ENCODE data around the gene CPA1.

Gene CPA1

DNA sequence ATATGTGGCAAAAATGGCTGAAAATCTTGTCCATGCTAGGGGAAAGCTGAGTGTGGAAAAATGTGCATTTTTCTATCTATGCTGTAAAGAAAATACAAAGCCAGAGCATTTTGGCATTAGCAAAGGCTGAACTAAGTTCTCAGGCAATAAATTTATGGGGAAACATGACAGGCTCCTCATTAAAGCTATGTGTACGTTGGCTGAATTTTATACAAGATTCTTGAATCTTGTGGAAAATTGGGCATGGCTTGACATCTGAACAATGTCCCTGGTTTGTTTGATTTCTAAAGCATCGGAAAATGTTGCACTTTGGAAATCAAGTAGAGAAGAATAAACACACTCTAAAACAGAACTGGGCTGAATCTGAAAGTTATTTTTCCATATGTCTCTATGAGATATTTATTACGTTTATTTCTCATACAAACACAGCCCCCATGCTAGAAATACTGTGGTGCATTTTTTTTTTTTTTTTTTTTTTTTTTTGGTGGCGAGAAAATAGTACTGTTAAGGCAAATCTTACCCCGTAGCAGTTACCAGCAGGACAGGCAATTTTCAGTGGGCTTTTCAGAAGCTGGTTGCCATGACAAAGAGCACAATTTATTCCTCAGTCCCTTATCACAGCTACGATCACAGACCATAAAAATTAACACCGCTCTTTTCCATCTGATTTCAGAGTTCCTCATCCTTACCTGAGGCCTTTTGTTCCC is 16.9 kb downstream of the CPA1 start:
- DNase-seq, result no peak

DNA sequence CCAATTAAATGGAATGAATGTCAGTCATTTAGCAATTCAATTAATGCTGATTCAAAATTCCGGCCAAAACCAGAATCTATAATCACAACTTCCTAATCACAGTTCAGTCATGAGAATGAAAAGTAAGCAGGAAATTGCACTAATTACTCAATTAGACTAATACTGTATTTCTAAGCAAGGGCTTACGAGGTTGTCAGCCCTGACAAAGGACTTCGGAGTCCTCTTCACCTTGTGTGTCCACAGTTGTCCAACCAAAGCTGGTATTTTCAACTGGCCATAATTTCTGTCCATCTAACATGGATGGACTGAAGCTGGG is 17.4 kb downstream of the CPA1 start:
- no peak for DNase-seq

DNA sequence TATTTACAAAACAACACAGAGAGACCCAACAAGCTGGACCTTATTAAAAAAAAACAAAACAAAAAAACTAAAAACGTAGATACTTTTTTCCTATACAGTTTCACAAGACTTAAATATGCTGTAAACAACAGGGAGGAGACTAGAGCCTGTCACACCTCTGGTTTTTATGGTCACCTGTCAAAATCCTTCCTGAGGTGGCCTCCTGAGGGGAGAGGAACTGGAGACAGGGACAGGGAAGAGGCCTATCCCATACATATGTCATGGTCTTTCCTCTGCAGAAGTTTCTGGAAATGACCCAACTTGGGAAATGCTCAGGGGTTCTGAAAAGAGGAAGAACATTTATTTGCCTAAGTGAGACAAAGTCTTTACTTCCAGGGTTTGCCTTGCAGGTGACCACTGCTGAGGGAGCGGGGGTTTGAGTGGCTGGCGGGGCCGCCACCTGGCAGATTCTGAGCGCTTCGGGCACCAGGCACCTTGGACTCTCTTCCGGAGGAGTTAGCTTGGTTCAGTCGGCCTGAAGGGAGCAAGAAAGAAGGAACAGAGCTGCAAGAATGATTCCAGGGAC is 18.3 kb downstream of the CPA1 start:
- no peak for DNase-seq

DNA sequence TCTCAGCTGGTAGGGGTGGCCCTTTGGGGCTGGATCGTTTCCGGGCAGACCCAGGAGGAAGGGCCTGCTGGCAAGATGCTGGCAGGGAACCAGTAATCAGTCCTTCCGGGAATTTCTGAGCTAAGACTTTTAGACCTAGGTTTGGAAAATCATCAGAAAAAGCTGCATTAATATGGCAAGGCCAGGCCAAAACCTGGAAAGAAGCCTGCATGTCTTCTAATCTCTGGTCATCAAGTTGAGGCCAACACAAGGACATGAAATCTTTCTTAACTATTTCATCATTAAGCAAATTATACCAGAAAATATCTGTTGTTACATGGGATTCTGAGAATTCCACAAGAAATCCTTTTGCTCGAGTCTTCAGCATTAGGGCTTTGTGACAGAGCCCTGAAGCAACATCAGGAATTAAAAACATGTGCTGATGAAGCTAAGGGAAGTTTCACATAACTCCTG is 19.9 kb downstream of the CPA1 start:
- DNase-seq, result no peak

DNA sequence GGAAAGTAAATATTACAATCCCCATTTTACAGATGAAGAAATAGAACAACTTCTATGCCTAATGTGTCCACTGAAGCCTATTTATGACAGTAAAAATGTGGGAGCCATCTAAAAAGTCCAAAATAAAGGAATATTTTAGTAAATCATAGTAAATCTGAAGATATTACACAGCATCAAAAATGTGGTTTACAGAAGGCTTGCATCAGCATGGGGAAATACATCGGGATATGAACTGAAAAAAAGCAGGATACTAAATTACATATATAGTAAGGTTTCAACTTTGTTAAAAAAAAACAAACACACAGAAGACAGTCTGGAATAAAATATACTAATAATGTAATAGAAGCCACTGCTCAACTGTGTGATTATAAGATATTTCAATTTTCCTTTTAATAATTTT is 20.8 kb downstream of the CPA1 start:
- DNase-seq, result no peak

DNA sequence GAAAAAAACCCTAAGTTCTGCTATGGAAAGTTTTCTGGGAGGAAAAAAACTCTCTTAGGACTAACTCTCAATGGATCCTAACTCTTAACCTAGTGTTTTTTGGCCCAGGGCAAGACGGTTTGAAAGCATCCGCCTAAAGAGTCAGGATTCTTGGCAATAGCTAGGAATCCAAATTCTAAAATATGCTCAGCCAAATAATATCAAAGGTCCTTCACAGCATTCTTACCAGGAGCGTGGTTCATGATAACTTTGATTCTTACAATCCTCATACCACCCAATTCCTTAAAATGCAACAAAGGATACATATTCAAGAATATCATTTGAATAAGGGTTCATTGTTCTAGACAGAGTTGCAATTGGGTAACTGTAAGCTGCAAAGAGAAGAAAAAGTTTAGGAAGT is 21.3 kb downstream of the CPA1 start:
- DNase-seq, result no peak

DNA sequence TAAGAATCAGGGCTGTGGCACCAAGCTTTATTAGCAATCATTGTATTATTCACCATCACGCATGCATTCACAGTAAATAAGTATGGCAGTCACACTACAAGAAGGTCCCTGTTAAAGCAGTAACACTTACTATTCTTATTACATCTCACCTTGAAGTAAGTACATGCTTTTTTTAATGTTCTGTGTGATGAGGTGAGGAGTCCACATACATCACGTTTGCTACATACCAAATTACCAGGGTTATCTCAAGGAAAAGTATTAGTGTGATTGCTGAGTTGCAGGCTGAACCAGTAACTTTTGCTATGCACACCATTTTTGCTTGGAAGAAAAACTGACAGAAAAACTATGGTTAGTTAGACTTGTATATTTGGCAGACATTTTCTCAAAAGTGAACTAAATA is 24.7 kb downstream of the CPA1 start:
- no peak for DNase-seq

DNA sequence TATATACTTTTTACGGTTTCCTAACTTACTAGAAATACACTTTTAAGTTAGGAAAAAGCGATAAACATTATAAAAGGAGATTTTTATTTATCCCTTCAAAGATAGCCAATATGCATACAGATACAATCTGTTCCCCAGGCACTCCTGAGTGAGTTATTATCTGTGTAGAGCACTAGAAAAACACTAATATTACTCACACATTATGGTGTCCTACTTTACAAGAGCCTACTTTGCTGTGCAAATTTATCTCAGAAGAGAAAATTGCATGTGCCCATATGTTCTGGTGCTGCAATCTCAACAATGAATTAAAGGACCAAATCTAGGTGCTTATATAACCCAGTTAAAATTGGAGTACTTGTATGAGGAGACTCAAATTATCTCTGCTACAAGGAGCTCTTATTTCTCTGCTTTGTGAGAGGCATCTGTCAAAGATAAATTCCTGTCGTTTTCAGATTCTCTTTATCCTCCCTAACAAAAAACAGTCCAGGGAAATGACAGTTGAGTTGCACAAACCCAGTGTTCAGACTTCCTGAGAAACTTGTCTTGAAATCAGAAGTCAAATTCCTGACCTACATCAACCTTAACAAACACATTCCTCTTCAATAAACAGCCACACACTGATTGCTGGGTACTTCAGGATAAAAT is 28.9 kb downstream of the CPA1 start:
- no peak for DNase-seq

DNA sequence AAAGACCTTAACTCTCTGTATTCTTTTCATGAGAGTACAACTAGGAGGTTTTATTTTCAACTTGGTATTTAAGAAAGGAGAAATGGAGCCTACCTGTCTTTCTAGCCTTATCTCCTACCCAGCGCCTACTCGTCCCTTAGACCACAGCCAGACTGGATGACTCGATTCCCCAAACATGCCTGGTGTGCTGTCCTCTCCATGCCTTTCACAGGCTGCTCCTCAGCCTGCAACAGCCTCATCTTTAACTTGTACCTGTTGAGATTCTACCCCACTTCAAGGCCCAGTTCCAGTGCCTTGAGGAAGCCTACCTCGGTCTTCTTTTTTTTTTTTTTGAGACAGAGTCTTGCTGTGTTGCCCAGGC is 29.4 kb downstream of the CPA1 start:
- no peak for DNase-seq

DNA sequence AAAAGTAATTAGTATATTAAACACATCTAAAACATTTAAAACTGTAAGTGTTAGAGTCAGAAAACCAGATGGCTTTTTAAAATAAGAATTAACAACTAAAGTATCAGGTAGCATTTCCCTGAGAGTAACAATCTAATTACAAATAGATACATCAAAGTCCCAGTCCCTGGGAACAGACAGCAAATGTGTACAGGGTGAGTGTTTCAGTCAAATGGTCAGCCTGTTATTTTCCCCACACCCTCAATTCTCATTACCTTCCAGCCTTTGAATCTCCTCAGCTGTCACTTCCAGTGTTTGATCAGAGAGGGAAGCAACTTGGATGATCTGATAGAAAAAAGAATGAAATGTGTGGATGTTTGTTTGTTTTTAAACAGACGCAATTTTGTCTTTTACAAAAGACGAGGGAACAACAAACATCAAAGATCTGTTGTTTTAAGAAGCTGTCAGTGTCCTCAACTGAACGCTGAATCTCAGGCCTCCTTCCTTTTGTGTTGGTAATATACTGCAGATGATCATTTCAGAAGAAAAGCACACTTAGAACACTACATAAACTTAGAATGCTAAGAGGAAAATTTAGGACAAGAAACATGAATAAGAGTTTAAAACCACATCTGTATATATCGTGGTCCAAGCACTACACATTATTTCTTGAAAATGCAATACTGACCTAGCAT is 30.7 kb downstream of the CPA1 start:
- DNase-seq, result no peak

DNA sequence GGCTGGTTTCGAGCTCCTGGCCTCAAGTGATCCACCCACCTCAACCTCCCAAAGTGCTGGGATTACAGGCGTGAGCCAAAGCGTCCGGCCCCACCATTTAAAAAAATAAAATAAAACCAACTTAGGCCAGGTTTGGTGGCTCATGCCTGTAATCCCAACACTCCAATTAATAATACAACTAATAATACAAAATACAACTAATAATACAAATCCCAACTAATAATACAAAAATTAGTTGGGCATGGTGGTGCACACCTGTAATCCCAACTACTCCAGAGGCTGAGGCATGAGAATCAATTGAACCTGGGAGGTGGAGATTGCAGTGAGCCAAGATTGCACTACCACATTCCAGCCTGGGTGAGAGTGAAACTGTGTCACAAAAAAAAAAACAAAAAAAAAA is 32.9 kb downstream of the CPA1 start:
- no peak for DNase-seq

DNA sequence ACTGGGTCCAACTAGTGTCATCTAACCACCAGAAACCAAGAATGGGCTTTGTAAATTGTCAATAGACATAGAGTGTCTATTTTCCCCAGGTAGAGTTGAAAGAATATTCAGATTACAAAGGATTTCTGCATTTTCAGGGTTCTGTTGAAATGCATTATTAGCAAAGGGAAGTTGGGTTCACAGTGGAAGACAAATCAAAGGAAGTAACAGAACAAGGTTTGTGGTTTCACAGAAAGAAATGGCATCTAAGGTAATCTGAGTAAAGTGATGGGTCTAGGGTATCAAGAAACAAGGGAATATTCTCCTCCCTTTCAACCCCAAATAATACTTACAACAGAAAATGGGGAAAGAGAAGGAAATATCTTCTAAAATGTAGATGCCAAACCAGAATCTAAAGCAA is 34.7 kb downstream of the CPA1 start:
- DNase-seq, result no peak

DNA sequence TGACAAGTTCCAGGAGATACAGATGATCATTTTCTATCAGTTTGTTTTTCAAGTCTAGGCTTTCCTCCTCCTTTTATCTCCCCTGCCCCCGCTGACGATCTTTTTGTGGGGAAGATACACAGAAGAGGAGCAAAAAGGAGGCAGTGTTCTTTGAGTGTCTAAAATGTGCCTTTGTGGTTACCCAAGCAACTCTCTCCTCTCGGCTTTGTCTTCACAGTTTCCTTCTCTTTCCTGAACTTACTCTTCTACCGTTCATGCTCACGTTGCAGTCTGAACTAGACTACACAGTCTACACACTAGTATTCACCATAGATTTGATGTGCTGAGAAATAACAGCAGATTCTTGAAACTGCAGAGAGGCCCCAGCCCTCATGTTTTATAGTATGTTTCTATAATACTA is 36.9 kb downstream of the CPA1 start:
- no peak for DNase-seq

DNA sequence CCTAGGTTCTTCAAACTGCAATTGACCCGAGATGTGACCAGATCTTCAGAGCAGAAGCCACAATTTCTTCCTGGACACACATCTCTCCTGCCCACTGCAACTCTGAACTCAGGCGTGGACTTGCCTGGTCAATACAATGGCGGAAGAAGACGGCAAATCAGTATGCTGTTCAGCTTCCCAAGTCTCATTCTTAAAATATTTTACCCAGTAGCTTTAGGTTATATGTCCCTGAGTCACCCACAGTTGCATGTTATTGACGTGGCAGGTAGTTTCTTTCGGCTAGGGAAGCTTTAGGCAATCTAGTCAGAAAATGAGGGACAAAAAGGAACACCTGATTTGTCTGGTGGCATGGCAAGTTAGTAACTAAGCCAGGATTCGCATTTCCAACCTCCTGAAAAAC is 38.0 kb downstream of the CPA1 start:
- DNase-seq, result no peak

DNA sequence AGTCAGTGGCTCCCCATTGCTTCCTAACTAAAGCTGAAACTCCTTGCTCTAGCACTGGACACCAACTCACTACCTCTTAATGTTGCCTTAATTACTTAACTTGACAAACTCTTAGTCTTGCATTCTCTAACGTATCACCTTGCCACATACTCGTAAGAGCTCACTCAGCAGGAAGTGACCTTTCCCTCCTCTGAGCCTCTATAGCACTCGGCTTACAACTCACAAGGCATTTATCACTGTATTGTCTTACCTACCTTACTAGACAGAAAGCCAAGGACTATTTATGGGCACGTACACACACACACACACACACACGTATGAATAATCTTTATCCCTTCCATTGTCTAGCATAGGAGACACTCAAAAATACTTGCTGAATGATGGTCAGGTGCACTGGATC is 39.4 kb downstream of the CPA1 start:
- no peak for DNase-seq

DNA sequence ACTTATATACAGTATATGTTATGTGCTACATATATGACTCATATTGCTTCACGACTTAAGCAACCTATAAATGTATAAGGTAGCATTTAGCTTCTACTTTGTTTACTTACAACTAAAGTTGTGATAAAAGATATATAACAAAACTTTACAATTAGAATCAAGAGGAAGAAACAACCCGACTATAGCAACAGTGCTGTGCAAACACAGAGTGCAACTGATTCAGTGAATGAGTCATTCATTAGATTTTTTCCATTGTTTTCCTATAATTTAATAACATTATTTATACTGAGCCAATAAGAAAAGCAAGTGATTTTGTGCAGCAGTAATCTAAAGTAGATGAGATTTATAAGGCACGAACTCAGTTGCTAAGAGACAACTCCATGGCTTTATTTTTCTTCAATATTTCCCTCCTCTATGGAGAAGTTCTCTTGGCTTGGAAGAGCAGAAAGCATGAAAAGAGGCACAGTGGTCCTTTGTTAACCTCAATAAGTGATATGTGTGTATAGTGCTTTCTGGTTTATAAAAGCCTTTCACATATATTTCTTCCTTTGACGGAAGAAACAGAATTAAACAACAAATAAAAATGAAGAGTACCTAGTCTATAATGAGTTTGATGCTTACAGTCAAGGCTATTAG is 40.8 kb downstream of the CPA1 start:
- DNase-seq, result no peak

DNA sequence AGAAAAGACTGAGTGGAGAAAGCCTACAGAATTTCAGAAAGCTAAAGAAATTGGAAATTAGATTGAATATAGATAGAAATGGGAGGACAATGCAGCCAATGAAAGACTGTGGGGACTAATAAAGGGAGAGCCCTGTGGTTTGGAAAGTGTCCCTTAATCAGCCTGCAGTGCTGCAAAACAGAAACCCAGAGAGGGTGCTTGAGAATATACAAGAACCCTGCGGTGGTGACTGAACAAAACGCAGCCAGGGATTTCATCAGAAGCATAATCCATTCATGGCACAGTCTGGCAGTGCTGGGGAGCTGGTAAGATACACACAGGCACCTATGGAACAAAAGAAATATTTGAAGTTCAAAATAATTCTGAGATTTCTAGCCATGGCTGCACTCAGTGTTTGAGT is 41.4 kb downstream of the CPA1 start:
- peak; percentile 19 for DNase-seq

DNA sequence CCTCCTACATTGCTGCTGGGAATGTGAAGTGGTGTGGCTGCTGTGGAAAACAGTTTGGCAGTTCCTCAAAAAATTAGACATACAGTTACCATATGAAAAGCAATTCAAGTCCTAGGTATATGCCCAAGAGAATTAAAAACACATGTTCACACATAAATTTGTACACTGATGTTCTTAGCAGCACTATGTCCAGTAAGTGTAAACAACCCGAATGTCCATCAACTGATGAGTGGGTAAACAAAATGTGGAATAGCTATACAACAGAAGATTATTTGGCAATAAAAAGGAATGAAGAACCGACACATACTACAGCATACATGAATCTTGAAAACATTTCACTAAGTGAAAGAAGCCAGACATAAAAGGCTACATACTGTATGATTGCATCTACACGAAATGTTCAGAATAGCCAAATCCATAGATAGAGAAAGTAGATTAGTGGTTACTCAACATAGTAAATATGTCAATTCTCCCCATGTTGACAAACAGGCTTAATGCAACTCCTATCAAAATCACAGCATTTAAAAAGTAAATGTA is 43.3 kb downstream of the CPA1 start:
- DNase-seq, result no peak

DNA sequence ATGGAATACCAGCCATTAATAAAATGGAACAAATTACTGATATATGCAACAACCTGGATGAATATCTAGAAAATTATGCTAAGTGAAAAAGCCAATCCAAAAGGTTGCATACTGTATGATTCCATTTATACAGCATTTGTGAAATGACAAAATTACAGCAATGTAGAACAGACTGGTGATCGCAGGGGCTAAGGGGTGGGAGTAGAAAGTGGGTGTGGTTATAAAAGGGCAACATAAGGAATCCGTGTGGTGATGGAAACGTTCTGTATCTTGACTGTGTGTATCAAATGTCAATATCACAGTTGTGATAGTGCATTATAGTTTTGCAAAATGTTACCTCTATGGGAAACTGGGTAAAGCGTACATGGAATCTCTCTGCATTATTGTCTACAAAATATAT is 45.5 kb downstream of the CPA1 start:
- no peak for DNase-seq

DNA sequence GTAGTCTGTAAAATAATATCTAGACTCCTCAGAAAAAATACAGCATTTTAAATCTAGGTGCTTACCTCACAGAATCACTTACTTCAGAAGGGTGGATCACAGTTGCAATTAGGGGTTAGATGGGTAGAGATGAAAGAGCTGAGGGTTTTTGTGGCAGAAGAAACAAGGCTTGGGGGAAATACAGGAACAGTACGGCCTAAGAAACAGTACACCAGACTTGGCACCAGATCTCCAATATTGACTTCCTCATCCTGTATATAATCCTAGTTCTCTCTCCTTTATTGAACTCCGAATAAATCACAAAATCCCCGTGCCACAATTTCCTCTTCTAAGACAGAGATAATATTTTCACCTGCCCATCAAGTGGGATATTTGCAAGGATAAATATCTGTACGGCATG is 46.3 kb downstream of the CPA1 start:
- no peak for DNase-seq

DNA sequence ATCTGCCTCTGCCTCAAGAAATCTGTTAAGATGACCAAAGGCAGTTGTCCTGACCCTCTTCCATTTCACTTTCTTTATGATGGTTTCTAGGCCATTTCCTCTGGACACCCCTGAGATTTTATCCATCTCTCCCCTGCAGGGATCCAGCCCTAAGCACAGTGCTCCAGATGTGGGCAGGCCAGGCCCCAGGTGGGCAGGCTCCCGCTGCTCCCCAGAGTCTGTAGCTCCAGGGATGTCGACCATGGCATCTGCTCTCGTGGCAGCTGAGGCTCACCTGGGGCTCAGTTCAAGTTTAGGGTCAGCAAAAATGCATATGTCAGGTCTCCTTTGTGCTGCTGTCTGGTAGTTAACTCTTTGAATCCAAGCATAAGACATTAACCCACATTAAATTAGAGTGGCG is 48.7 kb downstream of the CPA1 start:
- no peak for DNase-seq

DNA sequence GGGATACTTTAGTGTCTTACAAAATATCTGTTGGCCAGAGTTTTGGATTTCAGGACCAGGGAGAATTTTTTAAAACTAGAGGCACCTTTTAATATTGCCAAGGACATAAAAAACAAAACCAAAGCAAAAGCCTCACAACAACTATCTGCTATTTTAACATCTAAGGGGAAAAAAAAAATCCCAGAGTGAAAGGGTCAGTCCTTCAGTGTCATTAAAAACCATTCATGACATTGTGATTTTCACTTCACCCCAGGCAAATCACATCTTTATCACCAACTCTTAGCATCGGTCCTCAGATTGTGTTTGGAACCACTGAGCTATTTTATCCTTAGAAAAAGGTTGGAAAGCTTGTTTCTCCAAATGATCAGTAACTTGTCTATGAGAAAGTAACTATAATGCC is 49.8 kb downstream of the CPA1 start:
- no peak for DNase-seq

DNA sequence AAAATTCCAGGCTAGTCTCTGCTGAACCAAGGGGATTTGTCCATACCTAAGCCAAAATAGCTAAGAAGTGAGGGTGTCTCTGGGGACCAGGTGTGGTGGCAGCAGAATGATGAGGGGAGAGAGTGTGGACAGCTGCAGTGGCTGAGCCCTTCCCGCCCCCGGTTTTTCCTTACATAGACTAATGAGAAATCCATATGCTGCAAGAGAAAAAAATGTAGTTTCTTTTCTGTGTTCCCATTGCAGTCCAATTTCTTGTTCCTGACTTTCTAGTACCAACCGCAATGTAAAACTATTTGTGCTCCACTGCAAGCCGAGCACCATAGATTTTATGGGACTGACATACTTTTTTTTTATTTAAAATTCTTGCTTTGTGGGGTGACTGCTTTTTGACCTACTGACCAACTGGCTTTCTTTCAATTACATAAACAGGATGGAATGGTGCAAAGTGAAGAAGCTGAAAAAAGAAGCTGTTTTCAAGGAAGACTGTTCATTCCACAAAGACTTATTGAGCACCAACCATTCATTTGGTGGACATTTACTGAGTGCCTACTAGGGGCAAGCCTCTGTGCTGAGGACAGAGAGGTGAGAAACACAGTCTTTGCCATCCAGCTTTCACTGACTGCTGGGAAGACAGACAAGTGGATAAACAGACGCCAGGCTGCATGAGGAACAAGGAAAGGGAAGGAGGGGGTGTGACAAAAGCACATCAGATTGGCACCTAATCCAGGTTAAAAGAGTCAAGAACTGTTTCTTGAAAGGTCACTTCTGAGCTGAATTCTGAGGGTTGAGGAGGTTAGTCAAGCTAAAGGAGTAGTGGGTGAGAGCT is 50.8 kb downstream of the CPA1 start:
- DNase-seq, result no peak
